Ishikawa (cell line): ENCODE results near the gene SLC35F6.

ENCODE experiments used
- CREB1 ChIP-seq: IDR thresholded peaks from 2 replicates; pipeline ENCODE4 v1.6.1; 2012; ENCODE audit warnings: low read depth
- TAF1 ChIP-seq: IDR thresholded peaks from 2 replicates; pipeline ENCODE4 v1.6.1; 2012; ENCODE audit warnings: low read depth, mild to moderate bottlenecking
- TCF12 ChIP-seq: IDR thresholded peaks from 2 replicates; pipeline ENCODE4 v1.6.1; 2012; ENCODE audit warnings: low read depth
- TF ChIP-seq, protein P1 (sequence below): IDR thresholded peaks from 2 replicates; pipeline ENCODE4 v1.6.1; 2012; ENCODE audit warnings: low read depth, mild to moderate bottlenecking

DNA sequence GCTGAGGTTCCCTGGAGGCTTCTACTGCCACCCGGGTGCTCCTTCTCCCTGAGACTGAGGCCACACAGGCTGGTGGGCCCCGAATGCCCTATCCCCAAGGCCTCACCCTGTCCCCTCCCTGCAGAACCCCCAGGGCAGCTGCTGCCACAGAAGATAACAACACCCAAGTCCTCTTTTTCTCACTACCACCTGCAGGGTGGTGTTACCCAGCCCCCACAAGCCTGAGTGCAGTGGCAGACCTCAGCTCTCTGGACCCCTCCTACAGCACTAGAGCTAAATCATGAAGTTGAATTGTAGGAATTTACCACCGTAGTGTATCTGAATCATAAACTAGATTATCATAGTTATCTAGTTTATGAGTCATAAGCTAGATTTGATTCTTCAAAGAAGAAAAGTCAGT, 14.4 kb downstream of the SLC35F6 start:
- TF ChIP-seq, protein P1, sequence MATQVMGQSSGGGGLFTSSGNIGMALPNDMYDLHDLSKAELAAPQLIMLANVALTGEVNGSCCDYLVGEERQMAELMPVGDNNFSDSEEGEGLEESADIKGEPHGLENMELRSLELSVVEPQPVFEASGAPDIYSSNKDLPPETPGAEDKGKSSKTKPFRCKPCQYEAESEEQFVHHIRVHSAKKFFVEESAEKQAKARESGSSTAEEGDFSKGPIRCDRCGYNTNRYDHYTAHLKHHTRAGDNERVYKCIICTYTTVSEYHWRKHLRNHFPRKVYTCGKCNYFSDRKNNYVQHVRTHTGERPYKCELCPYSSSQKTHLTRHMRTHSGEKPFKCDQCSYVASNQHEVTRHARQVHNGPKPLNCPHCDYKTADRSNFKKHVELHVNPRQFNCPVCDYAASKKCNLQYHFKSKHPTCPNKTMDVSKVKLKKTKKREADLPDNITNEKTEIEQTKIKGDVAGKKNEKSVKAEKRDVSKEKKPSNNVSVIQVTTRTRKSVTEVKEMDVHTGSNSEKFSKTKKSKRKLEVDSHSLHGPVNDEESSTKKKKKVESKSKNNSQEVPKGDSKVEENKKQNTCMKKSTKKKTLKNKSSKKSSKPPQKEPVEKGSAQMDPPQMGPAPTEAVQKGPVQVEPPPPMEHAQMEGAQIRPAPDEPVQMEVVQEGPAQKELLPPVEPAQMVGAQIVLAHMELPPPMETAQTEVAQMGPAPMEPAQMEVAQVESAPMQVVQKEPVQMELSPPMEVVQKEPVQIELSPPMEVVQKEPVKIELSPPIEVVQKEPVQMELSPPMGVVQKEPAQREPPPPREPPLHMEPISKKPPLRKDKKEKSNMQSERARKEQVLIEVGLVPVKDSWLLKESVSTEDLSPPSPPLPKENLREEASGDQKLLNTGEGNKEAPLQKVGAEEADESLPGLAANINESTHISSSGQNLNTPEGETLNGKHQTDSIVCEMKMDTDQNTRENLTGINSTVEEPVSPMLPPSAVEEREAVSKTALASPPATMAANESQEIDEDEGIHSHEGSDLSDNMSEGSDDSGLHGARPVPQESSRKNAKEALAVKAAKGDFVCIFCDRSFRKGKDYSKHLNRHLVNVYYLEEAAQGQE, result no peak
- TF ChIP-seq CREB1 (no peak), TCF12 (no peak), TAF1 (no peak)
